GM21515 (cell line): ENCODE measurements around the gene FAM53B.
"Not testable (repeated sequence)": the region's sequence is repeated elsewhere in the genome, so short reads cannot be mapped to it uniquely, and the experiment has no call there.

ENCODE experiments used
- ATAC-seq: cut with Tn5 transposase; IDR thresholded peaks from one replicate; pipeline ENCODE4 v1.9.1; 2021; ENCODE audit not compliant: unreplicated experiment

FAM53B gene

DNA sequence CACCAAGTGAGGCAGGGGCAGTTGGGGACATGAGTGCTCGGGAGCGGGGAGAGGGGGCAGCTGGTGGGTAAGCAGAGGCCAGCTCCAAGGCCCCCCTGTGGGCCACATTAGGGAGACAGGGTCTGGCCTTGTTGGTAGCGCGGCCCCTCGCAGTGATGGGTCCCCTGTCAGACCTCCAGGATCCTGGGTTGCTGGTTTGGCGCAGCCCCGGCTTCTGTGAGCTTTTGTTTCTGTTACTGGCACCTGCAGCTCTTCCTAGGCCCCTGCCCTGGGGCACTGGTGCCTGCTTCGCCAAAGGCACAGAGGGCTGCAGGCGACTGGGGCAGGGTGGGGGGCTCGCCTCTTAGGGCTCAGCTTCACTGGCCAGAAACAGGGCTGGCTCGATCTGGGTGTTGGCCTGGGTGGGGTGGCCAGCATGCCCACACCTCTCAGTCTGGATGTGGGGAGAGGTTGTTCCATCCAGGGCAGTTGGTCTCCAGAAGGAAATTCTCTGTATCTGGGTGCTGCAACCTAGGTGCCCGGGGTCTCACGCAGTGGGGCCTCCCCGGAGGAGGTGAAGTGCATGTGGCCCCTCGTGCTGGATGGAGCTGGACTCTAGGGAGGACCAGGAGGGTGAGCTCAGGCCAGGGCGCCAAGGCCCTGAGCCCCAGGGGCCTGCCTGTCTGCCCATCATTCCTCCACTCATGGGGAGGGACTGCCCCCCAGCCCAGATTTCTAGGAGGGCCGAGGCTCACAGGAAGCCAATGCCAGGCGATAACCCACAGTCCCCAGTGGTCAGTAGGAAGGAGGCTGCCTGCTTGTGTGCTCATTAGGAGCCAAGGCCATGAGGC lies 143.9 kb downstream of the FAM53B start:
- no peak for ATAC-seq

GRCh38 chr10:124599588-124600050 lies 144.6 kb downstream of the FAM53B start:
- no peak for ATAC-seq

GRCh38 chr10:124598773-124599587 lies 145.2 kb downstream of the FAM53B start:
- no peak for ATAC-seq

- no peak for ATAC-seq
Measured at GRCh38 chr10:124598196-124598595, 146.0 kb downstream of the FAM53B start.

- ATAC-seq, result no peak
Measured at GRCh38 chr10:124597846-124598165, 146.4 kb downstream of the FAM53B start.

GRCh38 chr10:124596962-124597845 lies 147.0 kb downstream of the FAM53B start:
- ATAC-seq, result no peak

DNA sequence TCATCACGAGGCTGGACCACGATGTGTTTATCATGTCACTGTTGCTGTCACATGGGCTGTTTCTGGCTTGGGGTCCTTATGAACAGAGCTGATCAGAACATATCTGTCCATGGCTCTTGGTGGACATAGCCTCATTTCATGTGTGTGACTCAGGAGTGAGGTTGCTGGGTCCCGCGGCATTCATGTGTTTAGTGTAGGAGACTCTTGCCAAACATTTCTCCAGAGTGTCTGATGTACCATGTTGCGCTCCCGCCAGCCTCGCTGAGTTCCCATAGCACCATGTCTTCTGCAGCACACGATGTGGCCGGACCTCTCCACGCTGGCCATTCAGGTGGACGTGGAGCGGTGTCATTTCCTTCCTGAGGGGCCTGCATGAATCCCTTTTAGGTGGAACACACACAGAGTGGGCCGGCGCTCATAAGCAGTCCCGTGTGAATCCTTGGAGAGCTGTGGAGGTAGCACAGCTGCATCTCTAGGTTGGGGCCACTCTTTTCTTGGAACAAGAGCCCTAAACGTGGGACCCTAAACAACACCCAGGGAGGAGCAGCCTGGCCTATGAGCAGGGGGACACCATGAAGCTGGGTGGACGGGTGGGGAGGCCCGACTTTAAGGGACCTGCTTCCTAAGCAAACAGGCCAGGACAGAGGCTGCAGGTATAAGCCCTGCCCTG lies 147.9 kb downstream of the FAM53B start:
- ATAC-seq, result no peak

GRCh38 chr10:124595143-124595883 lies 148.9 kb downstream of the FAM53B start:
- ATAC-seq, result no peak

DNA sequence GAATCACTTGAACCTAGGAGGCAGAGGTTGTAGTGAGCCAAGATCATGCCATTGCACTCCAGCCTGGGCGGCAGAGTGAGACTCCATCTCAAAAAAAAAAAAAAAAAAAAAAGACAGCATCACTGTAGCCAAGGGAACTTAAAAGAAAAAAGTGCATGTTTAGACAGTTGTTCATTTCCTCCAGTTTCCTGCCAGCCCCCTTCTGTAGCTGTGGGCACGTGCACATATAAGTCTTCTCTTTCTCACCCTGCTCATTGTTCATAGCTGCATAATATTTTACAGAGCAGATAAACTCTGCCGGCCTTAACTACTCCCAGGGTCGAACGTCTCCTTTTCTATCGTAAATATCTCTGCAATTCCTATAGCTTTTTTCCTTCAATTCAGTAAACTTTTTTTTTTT lies 149.9 kb downstream of the FAM53B start:
- no peak for ATAC-seq

GRCh38 chr10:124593431-124593985 lies 150.7 kb downstream of the FAM53B start:
- ATAC-seq, result no peak

DNA sequence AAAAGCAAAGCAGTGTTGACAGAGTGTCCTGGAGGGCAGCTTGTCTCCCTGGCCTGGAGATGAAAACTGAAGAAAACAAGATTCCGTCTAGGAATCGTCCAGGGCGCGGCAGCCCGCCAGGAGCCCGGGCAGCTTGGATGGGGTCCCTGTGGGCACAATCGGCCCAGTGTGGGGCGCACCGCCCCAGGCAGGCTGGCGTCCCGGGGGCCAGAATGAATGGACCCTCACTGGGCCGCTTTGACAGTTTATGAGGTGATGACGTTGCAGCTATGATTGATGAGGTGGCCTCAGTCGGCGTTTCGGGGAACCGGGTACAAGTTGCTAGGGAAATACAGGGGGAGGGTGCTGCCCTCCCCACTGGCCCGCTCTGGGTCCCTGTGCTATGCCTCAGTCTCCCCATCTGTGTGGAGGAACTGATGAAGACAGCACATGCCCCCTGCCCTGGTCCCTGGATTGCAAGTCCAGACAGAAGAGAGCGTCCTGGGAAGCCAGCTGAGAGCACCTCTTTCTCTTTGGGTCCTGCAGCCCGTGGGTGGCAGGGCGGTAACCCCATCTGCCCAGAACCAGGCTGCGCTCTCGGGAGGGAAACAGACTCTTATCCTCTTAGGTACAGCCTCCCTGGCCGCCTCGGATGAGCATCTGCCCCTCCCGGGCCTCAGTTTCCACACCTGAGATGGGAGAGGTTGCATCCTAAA lies 151.3 kb downstream of the FAM53B start:
- ATAC-seq, result no peak

DNA sequence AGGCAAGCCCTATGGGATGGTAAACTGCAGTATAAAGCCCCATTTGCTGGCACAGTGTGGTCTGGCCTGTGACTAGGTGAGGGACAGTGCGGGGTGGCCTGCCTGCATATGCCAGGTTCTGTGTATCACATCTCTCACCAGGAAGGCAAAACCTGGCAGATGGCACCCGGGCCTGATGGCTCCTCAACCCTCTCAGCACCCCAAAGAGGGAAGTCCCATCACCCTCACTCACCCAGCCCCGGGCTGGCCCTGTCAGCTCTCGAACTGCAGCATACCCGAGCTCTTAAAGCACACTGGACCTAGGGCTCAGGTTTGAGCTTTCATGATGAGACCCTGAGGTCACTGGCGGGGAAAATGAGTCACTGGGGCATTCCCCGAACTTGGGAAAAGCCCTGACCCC lies 152.1 kb downstream of the FAM53B start:
- ATAC-seq, result no peak

GRCh38 chr10:124591123-124591495 lies 153.1 kb downstream of the FAM53B start:
- ATAC-seq, result no peak

- no peak for ATAC-seq
Measured at GRCh38 chr10:124590216-124591122, 153.7 kb downstream of the FAM53B start.

DNA sequence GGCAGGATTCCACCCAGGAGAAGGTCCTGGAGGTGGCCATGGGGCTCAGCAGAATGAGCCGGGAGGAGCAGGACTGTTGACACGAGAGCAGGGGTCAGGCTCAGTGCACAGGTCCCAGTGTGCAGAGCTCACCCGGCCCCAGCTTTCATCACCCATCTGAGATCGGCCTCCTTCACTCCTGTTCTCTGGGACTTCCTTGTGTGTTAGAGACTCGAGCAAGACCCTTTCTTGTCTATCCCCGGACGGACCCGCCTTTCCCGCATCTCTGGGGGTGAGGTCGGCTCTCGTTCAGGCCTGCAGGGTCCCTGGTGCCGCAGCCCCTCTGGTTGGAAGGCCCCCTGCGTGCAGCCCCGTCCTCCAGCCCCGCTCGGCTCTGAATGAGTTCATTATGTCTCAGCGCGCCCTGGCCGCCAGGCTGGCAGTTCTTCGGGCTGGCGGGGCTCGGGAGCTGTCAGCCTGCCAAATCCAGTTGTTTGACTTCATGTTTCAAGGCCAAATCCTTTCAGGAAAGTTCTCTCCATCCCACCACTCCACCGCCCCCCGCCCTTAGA lies 154.6 kb downstream of the FAM53B start:
- ATAC-seq, result no peak

- no peak for ATAC-seq
Measured at GRCh38 chr10:124588736-124589490, 155.3 kb downstream of the FAM53B start.

GRCh38 chr10:124588341-124588735 lies 155.8 kb downstream of the FAM53B start:
- ATAC-seq, result not testable (repeated sequence)
